GM06990 (cell line): ENCODE data around the gene MT1E.
"Not testable (repeated sequence)": the region's sequence is repeated elsewhere in the genome, so short reads cannot be mapped to it uniquely, and the experiment has no call there.

Experiments
- DNase-seq: peaks from one replicate; pipeline ENCODE4 v3.0.0-alpha.2; 2011; ENCODE audit not compliant: insufficient read length; ENCODE audit errors: extremely low read depth
- H3K27me3 ChIP-seq: replicated peaks from 2 replicates; pipeline ENCODE4 v1.6.0; 2011; ENCODE audit warnings: low read length; ENCODE audit not compliant: control insufficient read depth, insufficient read depth
- H3K36me3 ChIP-seq: 2 replicates; pipeline ENCODE4 v1.5.1; 2011; ENCODE audit warnings: low read length; ENCODE audit not compliant: control insufficient read depth, insufficient read depth
- H3K4me3 ChIP-seq: replicated peaks from 2 replicates; pipeline ENCODE4 v1.5.1; 2011; ENCODE audit warnings: low read depth, mild to moderate bottlenecking, control low read depth, low read length
- TF ChIP-seq, protein P1 (sequence below): IDR thresholded peaks from 2 replicates; pipeline ENCODE4 v1.5.1; 2011; ENCODE audit warnings: low read length, control low read depth, mild to moderate bottlenecking, inconsistent platforms; ENCODE audit not compliant: insufficient read depth, poor library complexity, severe bottlenecking

Gene MT1E

DNA sequence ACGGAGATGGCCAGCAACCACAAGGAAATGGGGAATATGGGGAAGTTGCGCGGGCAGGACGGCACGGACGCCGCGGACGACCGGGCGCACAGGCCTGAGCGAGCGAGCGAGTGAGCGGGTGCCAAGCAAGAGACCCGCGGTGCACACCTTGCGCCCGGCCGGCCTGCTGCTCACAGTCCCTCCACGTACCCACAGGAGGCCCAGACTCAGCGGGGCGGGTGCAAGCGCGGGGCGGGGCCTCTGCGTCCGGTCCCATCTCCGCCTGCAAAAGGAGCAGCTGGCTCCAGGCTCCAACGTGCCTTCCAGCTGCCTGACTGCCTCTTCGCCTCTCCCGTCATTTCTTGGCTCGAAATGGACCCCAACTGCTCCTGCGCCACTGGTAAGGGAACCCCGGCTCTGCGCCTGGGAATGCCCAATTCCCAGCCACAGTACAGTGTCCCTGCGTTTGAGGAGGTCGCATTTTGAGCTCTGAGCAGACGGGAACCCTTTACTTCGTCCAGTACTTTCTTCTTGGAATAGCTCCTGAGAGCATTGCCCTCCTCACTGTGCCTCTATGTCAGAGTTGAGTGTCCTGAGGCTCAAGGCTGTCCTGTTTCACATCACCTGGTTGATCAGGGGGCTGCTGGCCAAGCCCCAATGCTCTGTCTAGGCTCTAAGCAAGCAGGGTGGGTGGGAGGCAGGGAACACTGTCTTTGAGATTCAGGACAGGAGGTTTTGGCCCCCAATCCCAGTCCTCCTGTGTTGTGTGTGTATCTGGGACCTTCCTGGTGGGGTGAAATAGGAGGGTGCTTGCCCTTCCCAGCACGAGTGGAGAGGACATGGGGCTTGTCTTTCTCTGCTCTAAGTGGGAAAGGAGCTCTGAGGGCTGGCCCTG, 8.1 kb upstream of the MT1E start:
- Histone ChIP-seq H3K27me3 (no peaks in the 10 kb centered on the region; the same call in 1 of the 2 replicates), H3K4me3 (no peak overlapping the region), H3K36me3 (no peaks in the 10 kb centered on the region)
- no peak for DNase-seq
- TF ChIP-seq, protein P1, sequence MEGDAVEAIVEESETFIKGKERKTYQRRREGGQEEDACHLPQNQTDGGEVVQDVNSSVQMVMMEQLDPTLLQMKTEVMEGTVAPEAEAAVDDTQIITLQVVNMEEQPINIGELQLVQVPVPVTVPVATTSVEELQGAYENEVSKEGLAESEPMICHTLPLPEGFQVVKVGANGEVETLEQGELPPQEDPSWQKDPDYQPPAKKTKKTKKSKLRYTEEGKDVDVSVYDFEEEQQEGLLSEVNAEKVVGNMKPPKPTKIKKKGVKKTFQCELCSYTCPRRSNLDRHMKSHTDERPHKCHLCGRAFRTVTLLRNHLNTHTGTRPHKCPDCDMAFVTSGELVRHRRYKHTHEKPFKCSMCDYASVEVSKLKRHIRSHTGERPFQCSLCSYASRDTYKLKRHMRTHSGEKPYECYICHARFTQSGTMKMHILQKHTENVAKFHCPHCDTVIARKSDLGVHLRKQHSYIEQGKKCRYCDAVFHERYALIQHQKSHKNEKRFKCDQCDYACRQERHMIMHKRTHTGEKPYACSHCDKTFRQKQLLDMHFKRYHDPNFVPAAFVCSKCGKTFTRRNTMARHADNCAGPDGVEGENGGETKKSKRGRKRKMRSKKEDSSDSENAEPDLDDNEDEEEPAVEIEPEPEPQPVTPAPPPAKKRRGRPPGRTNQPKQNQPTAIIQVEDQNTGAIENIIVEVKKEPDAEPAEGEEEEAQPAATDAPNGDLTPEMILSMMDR = no peak

DNA sequence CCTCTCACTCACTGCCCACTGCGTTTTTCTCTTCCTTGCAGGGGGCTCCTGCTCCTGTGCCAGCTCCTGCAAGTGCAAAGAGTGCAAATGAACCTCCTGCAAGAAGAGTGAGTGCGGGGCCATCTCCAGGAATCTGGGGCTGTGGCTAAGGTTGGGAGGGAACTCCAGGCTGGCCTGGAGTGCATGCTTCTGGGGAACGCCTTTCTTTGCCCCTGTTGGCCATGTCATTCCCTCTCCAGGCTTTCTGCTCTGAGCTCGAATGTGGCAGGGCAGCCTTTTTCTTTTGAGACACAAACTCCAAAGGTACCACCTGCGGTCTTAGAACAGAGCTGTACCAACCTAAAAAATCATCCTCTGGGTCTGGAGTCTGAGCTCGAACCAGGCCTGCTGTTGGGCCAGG, 7.4 kb upstream of the MT1E start:
- DNase-seq = no peak
- no peaks in the 10 kb centered on the region for H3K36me3 ChIP-seq
- TF ChIP-seq, protein P1 = no peak
- no peaks in the 10 kb centered on the region; the same call in 1 of the 2 replicates for H3K27me3 ChIP-seq
- H3K4me3 ChIP-seq = no peak overlapping the region

DNA sequence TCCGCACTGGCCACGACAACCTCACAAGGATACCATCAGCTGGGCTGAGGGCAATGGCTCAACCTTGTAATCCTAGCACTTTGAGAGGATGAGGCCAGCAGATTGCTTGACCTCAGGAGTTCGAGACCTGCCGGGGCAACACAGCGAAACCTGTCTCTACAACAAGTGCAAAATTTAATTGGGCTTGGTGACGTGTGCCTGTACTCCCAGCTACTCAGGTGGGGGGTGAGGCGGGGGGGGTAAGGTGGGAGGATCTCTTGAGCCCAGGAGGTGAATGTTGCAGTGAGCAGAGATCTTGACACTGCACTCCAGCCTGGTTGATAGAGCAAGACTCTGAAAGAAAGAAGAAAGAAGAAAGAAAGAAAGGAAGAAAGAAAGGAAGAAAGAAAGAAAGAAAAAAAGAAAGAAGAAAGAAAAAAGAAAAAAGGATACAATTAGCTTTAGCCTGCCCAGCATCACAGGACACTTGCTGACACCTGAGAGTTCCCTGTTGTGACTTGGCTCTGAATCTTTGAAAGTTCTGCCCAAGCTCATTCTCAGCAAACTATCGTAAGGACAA, 5.2 kb upstream of the MT1E start:
- H3K36me3 ChIP-seq = no peaks in the 10 kb centered on the region
- no peak overlapping the region for H3K4me3 ChIP-seq
- DNase-seq = no peak
- TF ChIP-seq, protein P1 = no peak
- no peaks in the 10 kb centered on the region; the same call in 1 of the 2 replicates for H3K27me3 ChIP-seq

DNA sequence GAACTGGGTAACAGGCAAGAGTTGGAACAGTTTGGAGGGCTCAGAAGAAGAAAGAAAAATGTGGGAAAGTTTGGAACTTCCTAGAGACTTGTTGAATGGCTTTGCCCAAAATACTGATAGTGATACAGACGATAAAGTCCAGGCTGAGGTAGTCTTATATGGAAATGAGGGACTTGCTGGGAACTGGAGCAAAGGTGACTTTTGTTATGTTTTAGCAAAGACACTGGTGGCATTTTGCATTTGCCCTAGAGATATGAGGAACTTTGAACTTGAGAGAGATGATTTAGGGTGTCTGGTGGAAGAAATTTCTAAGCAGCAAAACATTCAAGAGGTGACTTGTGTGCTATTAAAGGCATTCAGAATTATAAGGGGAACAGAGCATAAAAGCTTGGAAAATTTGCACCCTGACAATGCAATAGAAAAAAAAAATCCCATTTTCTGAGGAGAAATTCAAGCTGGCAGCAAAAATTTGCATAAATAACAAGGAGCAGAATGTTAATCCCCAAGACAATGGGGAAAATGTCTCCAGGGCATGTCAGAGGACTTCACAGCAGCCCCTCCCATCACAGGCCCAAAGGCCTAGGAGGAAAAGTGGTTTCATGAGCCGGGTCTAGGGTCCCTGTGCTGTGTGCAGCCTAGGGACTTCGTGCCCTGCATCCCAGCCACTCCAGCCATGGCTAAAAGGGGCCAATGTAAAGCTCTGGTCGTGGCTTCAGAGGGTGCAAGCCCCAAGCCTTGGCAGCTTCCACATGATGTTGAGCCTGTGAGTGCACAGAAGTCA, 3.7 kb upstream of the MT1E start:
- H3K4me3 ChIP-seq, DNase-seq, H3K27me3 ChIP-seq, H3K36me3 ChIP-seq: not testable (repeated sequence)

DNA sequence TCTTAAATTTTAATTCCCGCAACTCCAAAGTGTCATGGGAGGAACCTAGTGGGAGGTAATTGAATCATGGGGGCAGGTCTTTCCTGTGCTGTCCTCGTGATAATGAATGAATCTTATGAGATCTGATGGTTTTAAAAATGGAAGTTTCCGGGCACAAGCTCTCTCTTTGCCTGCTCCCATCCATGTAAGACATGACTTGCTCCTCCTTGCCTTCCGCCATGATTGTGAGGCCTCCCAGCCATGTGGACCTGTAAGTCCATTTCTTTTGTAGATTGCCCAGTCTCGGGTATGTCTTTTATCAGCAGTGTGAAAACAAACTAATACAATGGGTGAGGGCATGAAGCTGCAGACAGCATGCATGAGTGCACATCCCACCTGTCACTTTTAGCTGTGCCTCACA, 2.4 kb upstream of the MT1E start:
- H3K36me3 ChIP-seq, DNase-seq, H3K27me3 ChIP-seq, H3K4me3 ChIP-seq: not testable (repeated sequence)

DNA sequence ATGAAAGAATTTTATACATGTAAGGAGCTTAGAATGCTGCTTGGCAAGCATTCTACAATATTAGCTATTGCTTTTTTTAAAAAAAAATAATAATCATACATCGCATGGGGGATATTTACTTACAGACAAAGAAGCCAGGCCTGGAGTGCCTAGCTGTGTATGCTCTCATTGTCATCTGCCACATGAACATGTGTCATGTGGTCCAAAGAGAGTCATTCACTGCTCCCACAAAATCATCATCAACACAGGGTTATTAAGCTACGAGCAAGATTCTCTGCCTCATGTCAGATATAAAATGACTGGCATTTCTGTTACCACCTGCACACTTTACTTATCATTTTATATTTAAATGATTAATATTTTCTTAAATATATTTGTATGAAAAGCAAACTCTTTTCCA, 1.9 kb upstream of the MT1E start:
- TF ChIP-seq, protein P1 = no peak
- H3K27me3 ChIP-seq = no peaks in the 10 kb centered on the region; the same call in 1 of the 2 replicates

More for the DNA sequence above, 1.9 kb upstream of the MT1E start:
- no peaks in the 10 kb centered on the region for H3K36me3 ChIP-seq
- no peak for DNase-seq
- no peak overlapping the region for H3K4me3 ChIP-seq
